ENCODE measurements around the gene PKP2. TPM values are rescaled to one million over a fixed set of nuclear protein-coding genes. Genes with fewer than 3 reads are reported as not detected.

Gene PKP2
- total and polyA plus RNA-seq, 2 of the 4 experiments (the other 2 are of a cell fraction) = 0.10 to 0.18 TPM

DNA sequence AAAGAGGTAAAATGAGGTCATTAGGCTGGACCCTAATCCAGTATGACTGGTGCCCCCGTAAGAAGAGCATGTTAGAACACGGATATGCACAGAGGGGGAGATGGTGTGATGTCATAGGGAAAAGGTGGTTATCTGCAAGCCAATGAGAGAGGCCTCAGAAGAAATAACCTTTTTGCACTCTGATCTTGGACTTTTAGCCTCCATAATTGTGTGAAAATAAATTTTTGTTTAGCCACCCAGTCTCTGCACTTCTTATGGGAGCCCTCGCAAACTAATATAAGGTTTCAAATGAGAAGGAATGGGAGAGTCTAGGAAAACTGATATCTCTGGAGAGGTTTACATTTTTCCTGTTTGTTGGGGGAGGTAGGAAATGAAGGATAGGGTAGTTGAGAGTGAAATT is 43.2 kb upstream of the PKP2 start:
- no peak overlapping the region for H3K56ac ChIP-seq (ENCODE audit: extremely low read depth, insufficient read depth, low read length)
- WGBS, 2 experiments (ENCODE audit: extremely low coverage in 2 of 2, insufficient read length in 1 of 2) = 0% methylated on average over 1 of the region's 3 CpGs; no CpG with 5 or more reads in 1 of the 2 experiments
- H3K18ac ChIP-seq (ENCODE audit: low read depth, low read length) = no peak overlapping the region
- H3K36me3 ChIP-seq (ENCODE audit: control insufficient read depth, insufficient read depth, low read length) = no peaks in the 10 kb centered on the region
- peaks cover 3% of the 10 kb centered on the region; the same call in 1 of the 2 replicates for H3K9me3 ChIP-seq (ENCODE audit: control insufficient read depth, insufficient read depth, low read length)
- no peak overlapping the region for H2AK9ac ChIP-seq (replicated peaks; ENCODE audit: low read depth, low read length, poor library complexity)
- ATAC-seq (ENCODE audit: low read depth) (no peak), DNase-seq (no peak)
- no peak overlapping the region for H2BK15ac ChIP-seq (ENCODE audit: low read depth, low read length)
- no peak overlapping the region for H3K27ac ChIP-seq (ENCODE audit: insufficient read depth, low read length)
- H3K4me1 ChIP-seq (ENCODE audit: control insufficient read depth, insufficient read depth, low read length) = no peaks in the 10 kb centered on the region
- no peak overlapping the region for H3K14ac ChIP-seq (replicated peaks; ENCODE audit: low read depth, low read length)
- no peak overlapping the region for H2AFZ ChIP-seq (replicated peaks; ENCODE audit: low read length, poor library complexity)
- H2BK120ac ChIP-seq (ENCODE audit: low read depth, low read length) = no peak overlapping the region
- no peaks in the 10 kb centered on the region for H3K27me3 ChIP-seq (ENCODE audit: control insufficient read depth, insufficient read depth, low read length)
- H3K9ac ChIP-seq (ENCODE audit: low read depth, low read length) = no peak overlapping the region
- H3K9me1 ChIP-seq (ENCODE audit: insufficient read depth, low read length) = no peaks in the 10 kb centered on the region
- ChIA-PET CTCF (no interaction called here), POLR2A (ENCODE audit: unreplicated experiment) (no interaction called here)
- intact Hi-C loops (cut with micrococcal nuclease) = no loop called here
- dilution Hi-C loops (cut with HindIII; ENCODE audit: low sequenced_read_pairs, unreplicated experiment) = no loop called here
- no TSS peak for BruUV-seq (replicated peaks)
- no peak overlapping the region for H4K5ac ChIP-seq (ENCODE audit: low read depth, low read length)
- H3K23ac ChIP-seq (ENCODE audit: low read depth, low read length) = no peak overlapping the region
- no peaks in the 10 kb centered on the region for H3K79me1 ChIP-seq (ENCODE audit: low read depth in 1 of 2, low read length in 2 of 2)
- no peak overlapping the region for H4K91ac ChIP-seq (ENCODE audit: insufficient read depth, low read depth, low read length)
- H4K20me1 ChIP-seq (ENCODE audit: insufficient read depth, low read length) = no peaks in the 10 kb centered on the region
- no peak overlapping the region for H3K4me2 ChIP-seq (ENCODE audit: low read depth, low read length)
- TF ChIP-seq NFE2L2 (IDR thresholded peaks at IDR 0.05; ENCODE audit: low read depth, low read length) = no peak
- no peak for TF ChIP-seq CEBPB (IDR thresholded peaks at IDR 0.05; ENCODE audit: low read depth, low read length)
- no peak for TF ChIP-seq BHLHE40 (IDR thresholded peaks at IDR 0.05; ENCODE audit: low read depth, low read length)
- no peak for TF ChIP-seq MAFK (IDR thresholded peaks at IDR 0.05; ENCODE audit: low read depth, low read length)
- TF ChIP-seq FOS (IDR thresholded peaks at IDR 0.05; ENCODE audit: low read depth, low read length) = no peak
- TF ChIP-seq MAZ (IDR thresholded peaks at IDR 0.05; ENCODE audit: borderline replicate concordance, low read depth, low read length) = no peak
- no peak for TF ChIP-seq SMC3 (IDR thresholded peaks at IDR 0.05; ENCODE audit: low read depth, low read length)
- TF ChIP-seq RCOR1 (IDR thresholded peaks at IDR 0.05; ENCODE audit: insufficient replicate concordance, low read length) = no peak
- TF ChIP-seq CHD1 (IDR thresholded peaks at IDR 0.05; ENCODE audit: low read depth, low read length) = no peak
- TF ChIP-seq POLR2A (IDR thresholded peaks at IDR 0.05; ENCODE audit: low read depth, low read length) = no peak
- no peak for TF ChIP-seq RAD21 (IDR thresholded peaks at IDR 0.05; ENCODE audit: low read length)
- TF ChIP-seq, protein P1, sequence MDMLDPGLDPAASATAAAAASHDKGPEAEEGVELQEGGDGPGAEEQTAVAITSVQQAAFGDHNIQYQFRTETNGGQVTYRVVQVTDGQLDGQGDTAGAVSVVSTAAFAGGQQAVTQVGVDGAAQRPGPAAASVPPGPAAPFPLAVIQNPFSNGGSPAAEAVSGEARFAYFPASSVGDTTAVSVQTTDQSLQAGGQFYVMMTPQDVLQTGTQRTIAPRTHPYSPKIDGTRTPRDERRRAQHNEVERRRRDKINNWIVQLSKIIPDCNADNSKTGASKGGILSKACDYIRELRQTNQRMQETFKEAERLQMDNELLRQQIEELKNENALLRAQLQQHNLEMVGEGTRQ (IDR thresholded peaks at IDR 0.05; ENCODE audit: low read depth, low read length) = no peak
- no peak for TF ChIP-seq RFX5 (IDR thresholded peaks at IDR 0.05; ENCODE audit: low read depth, low read length)
- TF ChIP-seq MXI1 (IDR thresholded peaks at IDR 0.05; ENCODE audit: borderline replicate concordance, low read depth, low read length) = no peak
- TF ChIP-seq, protein P2, sequence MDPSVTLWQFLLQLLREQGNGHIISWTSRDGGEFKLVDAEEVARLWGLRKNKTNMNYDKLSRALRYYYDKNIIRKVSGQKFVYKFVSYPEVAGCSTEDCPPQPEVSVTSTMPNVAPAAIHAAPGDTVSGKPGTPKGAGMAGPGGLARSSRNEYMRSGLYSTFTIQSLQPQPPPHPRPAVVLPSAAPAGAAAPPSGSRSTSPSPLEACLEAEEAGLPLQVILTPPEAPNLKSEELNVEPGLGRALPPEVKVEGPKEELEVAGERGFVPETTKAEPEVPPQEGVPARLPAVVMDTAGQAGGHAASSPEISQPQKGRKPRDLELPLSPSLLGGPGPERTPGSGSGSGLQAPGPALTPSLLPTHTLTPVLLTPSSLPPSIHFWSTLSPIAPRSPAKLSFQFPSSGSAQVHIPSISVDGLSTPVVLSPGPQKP (IDR thresholded peaks at IDR 0.05; ENCODE audit: borderline replicate concordance, low read depth, low read length) = no peak
- TF ChIP-seq, protein P3, sequence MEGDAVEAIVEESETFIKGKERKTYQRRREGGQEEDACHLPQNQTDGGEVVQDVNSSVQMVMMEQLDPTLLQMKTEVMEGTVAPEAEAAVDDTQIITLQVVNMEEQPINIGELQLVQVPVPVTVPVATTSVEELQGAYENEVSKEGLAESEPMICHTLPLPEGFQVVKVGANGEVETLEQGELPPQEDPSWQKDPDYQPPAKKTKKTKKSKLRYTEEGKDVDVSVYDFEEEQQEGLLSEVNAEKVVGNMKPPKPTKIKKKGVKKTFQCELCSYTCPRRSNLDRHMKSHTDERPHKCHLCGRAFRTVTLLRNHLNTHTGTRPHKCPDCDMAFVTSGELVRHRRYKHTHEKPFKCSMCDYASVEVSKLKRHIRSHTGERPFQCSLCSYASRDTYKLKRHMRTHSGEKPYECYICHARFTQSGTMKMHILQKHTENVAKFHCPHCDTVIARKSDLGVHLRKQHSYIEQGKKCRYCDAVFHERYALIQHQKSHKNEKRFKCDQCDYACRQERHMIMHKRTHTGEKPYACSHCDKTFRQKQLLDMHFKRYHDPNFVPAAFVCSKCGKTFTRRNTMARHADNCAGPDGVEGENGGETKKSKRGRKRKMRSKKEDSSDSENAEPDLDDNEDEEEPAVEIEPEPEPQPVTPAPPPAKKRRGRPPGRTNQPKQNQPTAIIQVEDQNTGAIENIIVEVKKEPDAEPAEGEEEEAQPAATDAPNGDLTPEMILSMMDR (conservative IDR thresholded peaks at IDR 0.05; ENCODE audit: low read depth, low read length) = no peak
- H2BK5ac ChIP-seq (ENCODE audit: low read depth, low read length, poor library complexity, severe bottlenecking) = no peak overlapping the region
- H2AK5ac ChIP-seq (ENCODE audit: low read depth, low read length) = no peak overlapping the region
- in situ Hi-C loops (cut with MboI; ENCODE audit: low sequenced_read_pairs) = no loop called here
- no peak overlapping the region for H2BK20ac ChIP-seq (ENCODE audit: low read depth, low read length)
- no peak overlapping the region for H3K4ac ChIP-seq (ENCODE audit: low read depth, low read length)
- H4K8ac ChIP-seq (ENCODE audit: low read depth in 2 of 2, low read length in 2 of 2) = no peak overlapping the region
- no peak overlapping the region for H3K4me3 ChIP-seq (ENCODE audit: insufficient read depth, low read depth, low read length)
